SK-N-MC (cell line): ENCODE measurements around the gene SLC43A1.

Experiments used
- DNase-seq: peaks from one replicate; pipeline ENCODE4 v3.0.0-alpha.2; 2011; ENCODE audit warnings: low read depth, low spot score
- H3K27ac ChIP-seq: fragments of 200-600 bp; sonication (generic); 2 replicates; pipeline ENCODE4 v1.5.1; 2016; ENCODE audit warnings: mixed run types
- H3K36me3 ChIP-seq: fragments of 200-600 bp; sonication (generic); 2 replicates; pipeline ENCODE4 v1.6.1; 2017; ENCODE audit warnings: antibody characterized with exemption, low read length, mixed read lengths; ENCODE audit not compliant: insufficient read depth
- H3K4me3 ChIP-seq: fragments of 200-600 bp; sonication (generic); 2 replicates; pipeline ENCODE4 v1.5.1; 2016
- H3K9ac ChIP-seq: fragments of 200-600 bp; sonication (generic); 2 replicates; pipeline ENCODE4 v1.8.0; 2017; ENCODE audit warnings: mixed run types, mixed read lengths; ENCODE audit not compliant: insufficient read length
- H3K9me3 ChIP-seq: fragments of 200-600 bp; sonication (generic); 2 replicates; pipeline ENCODE4 v1.6.1; 2017; ENCODE audit warnings: low read depth, mild to moderate bottlenecking, antibody characterized with exemption, low read length, moderate library complexity, mixed read lengths
- EZH2 ChIP-seq: fragments of 200-600 bp; sonication (generic); IDR thresholded peaks from one replicate; pipeline ENCODE4 v1.6.1; 2017; ENCODE audit warnings: antibody characterized with exemption
- FOXP2 ChIP-seq: optimal IDR thresholded peaks from 2 replicates; pipeline ENCODE3; 2011; ENCODE audit warnings: mild to moderate bottlenecking, moderate library complexity; ENCODE audit not compliant: insufficient read depth; ENCODE audit errors: extremely low read length, control extremely low read depth
- POLR2AphosphoS5 ChIP-seq: IDR thresholded peaks from 2 replicates; pipeline ENCODE4 v1.6.1; 2012; ENCODE audit warnings: mild to moderate bottlenecking, low read depth, low read length, borderline replicate concordance

The SLC43A1 gene

DNA sequence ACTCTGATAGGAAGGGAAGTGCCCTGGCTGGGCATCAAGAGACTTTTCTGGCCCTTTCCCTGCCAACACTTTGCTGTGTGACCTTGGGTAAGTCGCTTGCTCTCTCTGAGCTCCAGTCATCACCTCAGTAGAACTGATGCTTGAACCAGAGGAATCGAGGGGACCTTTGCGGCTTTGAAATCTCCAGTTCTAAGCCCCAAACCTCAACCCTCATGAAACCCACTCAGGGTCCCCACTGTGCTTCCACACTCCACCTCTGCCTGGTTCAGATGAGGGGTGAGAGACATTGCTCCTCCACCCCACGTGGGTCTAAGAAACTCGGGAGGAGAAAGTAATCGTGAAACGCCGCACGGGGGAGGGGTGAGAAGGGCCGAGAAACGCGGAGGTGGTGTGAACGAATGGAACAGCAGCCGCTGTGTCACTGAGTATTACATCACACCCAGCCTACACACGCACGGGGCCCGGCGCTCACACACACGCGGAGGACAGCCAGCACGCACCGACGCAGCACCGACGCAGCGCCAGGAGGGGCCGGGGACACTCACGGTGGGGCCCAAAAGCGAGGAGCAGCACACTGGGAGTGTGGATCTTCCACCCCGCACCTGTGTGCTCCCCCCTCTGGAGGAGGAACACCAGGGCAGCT, 50.8 kb downstream of the SLC43A1 start:
- H3K9me3 ChIP-seq = no peaks in the 10 kb centered on the region
- H3K4me3 ChIP-seq = no peak overlapping the region
- DNase-seq = no peak
- no peak overlapping the region for H3K9ac ChIP-seq
- peaks cover 6% of the 10 kb centered on the region; the same call in 1 of the 2 replicates for H3K36me3 ChIP-seq
- no peak overlapping the region for H3K27ac ChIP-seq
- TF ChIP-seq EZH2 = no peak
- no peak for TF ChIP-seq FOXP2
- TF ChIP-seq POLR2AphosphoS5 = no peak

- H3K4me3 ChIP-seq = no peak overlapping the region
- no peaks in the 10 kb centered on the region for H3K9me3 ChIP-seq
- H3K9ac ChIP-seq = no peak overlapping the region
- no peak for TF ChIP-seq FOXP2
- TF ChIP-seq EZH2 = no peak
- H3K27ac ChIP-seq = no peak overlapping the region
- H3K36me3 ChIP-seq = peaks cover 1% of the 10 kb centered on the region; the same call in 1 of the 2 replicates
- no peak for DNase-seq
Measured at GRCh38 chr11:57463671-57464538, 51.6 kb downstream of the SLC43A1 start.

DNA sequence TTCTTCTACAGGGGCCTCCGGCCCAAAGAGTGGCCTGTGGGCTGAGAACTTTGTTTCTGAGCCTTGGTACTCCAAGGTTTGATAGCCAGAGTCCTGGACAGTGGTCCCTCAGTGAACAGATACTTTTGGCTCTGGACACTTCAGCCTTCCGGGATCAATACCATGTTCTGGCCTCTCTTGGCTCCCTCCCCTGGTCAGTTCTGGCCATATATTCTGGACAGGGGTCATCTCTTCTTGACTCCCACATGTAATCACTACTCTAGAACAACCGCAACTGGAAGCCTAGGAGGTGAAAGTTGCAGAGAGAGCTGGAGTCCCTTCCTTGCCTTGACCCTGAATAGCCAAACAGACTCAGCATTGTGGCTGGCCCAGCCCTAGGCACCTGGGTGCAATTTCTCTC, 52.9 kb downstream of the SLC43A1 start:
- no peak overlapping the region for H3K4me3 ChIP-seq
- no peak for DNase-seq
- no peak overlapping the region for H3K27ac ChIP-seq
- H3K9me3 ChIP-seq = no peaks in the 10 kb centered on the region
- TF ChIP-seq FOXP2 = no peak
- no peaks in the 10 kb centered on the region for H3K36me3 ChIP-seq
- no peak overlapping the region for H3K9ac ChIP-seq

- no peak for DNase-seq
- no peak for TF ChIP-seq FOXP2
- no peak for TF ChIP-seq EZH2
- no peak for TF ChIP-seq POLR2AphosphoS5
- no peak overlapping the region for H3K27ac ChIP-seq
- H3K9ac ChIP-seq = no peak overlapping the region
- peak overlapping the region; percentile 87 for H3K4me3 ChIP-seq
- no peaks in the 10 kb centered on the region for H3K36me3 ChIP-seq
- H3K9me3 ChIP-seq = no peaks in the 10 kb centered on the region
Measured at GRCh38 chr11:57461841-57462489, 53.5 kb downstream of the SLC43A1 start.

DNA sequence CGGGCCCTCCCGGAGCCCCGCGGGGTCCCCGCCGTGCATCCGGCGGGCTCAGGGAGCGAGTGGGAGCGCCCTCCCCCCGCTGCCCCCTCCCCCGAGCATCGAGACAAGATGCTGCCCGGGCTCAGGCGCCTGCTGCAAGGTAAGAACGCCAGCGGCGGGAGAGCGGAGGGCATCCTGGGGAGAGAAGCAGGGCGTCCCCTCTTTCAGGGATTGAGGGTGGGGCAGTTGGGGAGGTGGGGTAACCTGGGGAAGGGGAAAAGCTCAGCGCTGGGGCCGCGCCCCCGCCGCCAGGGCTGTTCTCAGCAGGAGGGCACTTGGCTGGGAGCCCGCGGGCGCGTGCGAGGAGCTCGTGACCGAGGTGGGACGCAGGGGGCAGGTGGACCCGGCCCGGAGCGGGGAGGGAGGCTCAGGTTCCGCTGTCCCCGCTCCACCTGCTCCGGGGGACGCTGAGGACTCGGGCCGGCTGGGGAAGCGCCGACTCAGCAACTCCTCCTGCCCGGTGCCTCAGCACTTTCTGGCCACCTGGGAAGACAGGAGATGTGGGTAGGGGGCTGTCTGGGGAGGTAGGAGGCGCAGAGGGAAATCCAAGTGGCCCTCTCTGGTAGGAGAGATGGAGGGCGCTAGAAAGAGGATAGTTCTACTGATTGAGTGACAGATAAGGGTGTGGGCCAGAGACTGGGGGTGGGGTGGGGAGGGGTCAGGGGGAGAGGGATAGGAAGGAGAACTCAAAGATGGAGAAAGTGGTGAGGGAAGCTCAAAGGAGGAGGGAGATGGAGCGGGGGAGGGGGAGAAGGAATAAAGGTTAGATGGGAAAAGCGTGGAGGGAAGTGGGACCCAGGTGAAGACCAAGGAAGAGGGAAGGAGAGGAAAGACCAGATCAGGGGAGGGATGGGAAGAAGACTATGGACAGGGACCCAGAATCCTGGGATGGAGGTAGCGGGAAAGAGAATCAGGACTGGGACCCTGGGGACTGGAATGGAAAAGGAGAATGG, 54.4 kb downstream of the SLC43A1 start:
- H3K9me3 ChIP-seq = no peaks in the 10 kb centered on the region
- no peak overlapping the region for H3K27ac ChIP-seq
- TF ChIP-seq POLR2AphosphoS5 (no peak), EZH2 (no peak), FOXP2 (no peak)
- H3K36me3 ChIP-seq = no peaks in the 10 kb centered on the region
- peak overlapping the region; percentile 57 for H3K9ac ChIP-seq
- no peak for DNase-seq
- peak overlapping the region; percentile 87 for H3K4me3 ChIP-seq

- TF ChIP-seq FOXP2 (no peak), POLR2AphosphoS5 (peak; percentile 45; the same call in 1 of the 2 replicates), EZH2 (no peak)
- no peaks in the 10 kb centered on the region for H3K9me3 ChIP-seq
- H3K27ac ChIP-seq = no peak within 1 kb of the TSS
- no peak for DNase-seq
- H3K36me3 ChIP-seq = no peaks in the 10 kb centered on the region
- peak within 1 kb of the TSS; percentile 87 for H3K4me3 ChIP-seq
- H3K9ac ChIP-seq = peak within 1 kb of the TSS; percentile 57
Measured at GRCh38 chr11:57460022-57460757, 55.3 kb downstream of the SLC43A1 start, which contains the start of gene RTN4RL2. Gene RTN4RL2, plus strand, starts transcription at chr11:57460528. Its CDS starts 338 bp downstream, at chr11:57460866.

GRCh38 chr11:57459164-57460021, 56.1 kb downstream of the SLC43A1 start:
- H3K9me3 ChIP-seq = no peaks in the 10 kb centered on the region
- H3K27ac ChIP-seq = no peak overlapping the region
- H3K9ac ChIP-seq = no peak overlapping the region
- no peaks in the 10 kb centered on the region for H3K36me3 ChIP-seq
- TF ChIP-seq FOXP2 = no peak
- TF ChIP-seq EZH2 = no peak
- no peak for TF ChIP-seq POLR2AphosphoS5
- DNase-seq = no peak
- peak overlapping the region; percentile 87 for H3K4me3 ChIP-seq
